GM21360 (cell line): Measurements from ENCODE around the gene ALG1L2.
"Not testable (repeated sequence)": the region's sequence is repeated elsewhere in the genome, so short reads cannot be mapped to it uniquely, and the experiment has no call there.

Experiments
- ATAC-seq: cut with Tn5 transposase; IDR thresholded peaks from one replicate; pipeline ENCODE4 v1.9.1; 2021; ENCODE audit warnings: mild to moderate bottlenecking, moderate library complexity; ENCODE audit not compliant: unreplicated experiment

Gene ALG1L2

GRCh38 chr3:130093741-130094391, 12.2 kb downstream of the ALG1L2 start:
- no peak for ATAC-seq

DNA sequence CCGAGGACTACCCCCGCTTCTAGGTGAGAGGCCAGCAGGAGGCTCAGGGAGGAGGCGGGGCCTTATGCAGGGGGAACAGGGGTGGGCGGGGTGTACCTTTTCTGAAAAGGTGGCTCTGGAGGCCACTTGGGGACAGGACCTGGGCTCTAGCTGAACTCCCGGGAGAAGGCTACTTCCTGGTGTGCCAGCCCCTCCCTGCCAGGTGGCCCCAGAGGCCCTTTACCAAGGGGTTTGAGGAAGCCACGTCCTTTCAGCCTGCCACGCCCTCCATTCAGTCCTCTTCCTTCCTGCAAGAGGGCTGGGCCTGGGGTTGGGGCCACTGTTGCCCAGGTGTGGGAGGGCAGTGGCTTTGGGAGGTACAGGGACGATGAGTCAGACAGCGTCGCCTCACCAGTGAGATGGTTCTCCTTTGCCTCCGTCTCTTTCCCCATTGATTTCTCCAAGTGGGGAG, 12.9 kb downstream of the ALG1L2 start:
- ATAC-seq: not testable (repeated sequence)

DNA sequence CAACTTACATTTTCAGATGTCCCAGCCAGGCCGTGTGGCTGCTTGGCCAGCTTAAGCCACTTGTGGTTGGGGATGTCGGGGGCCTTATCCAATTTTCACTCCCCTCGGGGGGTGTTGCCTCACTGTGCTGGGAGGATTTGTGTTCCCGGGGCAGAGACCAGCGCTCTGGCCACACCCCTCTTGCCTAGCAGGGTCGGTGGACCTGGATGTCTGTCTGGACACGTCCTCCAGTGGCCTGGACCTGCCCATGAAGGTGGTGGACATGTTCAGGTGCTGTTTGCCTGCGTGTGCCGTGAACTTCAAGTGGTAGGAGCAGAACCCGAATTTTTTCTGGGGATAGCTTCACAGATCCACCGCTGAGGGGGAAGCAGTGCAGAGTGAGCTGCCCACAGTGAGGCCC, 14.2 kb downstream of the ALG1L2 start:
- not testable (repeated sequence) for ATAC-seq

GRCh38 chr3:130097096-130097495, 15.5 kb downstream of the ALG1L2 start:
- ATAC-seq: not testable (repeated sequence)

- ATAC-seq: not testable (repeated sequence)
These were observed 16.3 kb downstream of the ALG1L2 start for GRCh38 chr3:130097690-130098638.

DNA sequence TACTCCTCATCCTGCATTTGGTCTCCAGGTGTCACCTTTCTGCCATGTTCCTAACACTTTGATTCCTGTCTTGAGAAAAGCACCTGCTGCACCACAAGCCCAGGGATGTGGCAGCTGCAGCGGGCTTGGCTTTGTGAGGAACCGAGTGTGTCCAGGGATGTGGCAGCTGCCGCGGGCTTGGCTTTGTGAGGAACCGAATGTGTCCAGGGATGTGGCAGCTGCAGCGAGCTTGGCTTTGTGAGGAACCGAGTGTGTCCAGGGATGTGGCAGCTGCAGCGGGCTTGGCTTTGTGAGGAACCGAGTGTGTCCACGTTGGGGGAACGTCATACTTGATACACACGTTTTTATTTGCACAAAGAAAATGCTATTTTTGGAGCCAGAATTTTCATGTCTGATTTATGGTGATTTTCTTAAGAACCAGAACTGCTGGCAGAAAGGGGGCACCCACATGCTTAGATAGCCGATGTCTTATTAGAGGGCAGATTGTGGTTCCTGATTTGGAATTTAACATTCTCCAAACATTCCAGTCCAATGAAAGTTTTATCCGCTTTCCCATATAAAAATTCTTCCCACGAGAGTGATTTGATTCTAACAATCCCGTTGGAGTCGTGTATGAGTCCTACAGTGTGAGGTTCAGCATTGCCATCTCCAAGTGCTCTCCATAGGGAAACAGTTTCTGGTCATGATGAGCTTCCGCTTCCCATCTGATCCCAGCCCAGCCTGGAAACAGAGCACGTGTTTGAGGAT, 17.2 kb downstream of the ALG1L2 start:
- not testable (repeated sequence) for ATAC-seq

DNA sequence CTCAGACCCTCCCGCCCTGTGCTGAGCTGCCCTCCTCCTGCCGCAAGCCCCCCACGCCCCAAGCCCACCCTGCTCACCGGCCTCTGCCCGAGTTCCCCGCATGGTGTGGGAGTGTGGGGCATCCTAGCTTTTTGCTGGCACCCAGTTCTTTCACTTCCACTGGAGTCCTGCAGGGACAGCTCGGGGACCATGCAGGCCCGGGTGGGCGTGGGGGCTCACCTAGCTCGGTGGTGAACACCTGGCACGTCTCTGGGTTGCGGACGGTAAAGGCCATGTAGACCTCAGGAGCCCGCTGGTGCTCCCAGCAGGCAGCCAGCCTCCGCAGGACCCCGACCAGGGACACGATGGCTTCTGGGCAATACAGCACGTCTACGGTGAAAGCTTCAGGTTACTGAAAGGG, 20.9 kb downstream of the ALG1L2 start:
- ATAC-seq: not testable (repeated sequence)

GRCh38 chr3:130104191-130104590, 22.6 kb downstream of the ALG1L2 start:
- ATAC-seq: not testable (repeated sequence)

DNA sequence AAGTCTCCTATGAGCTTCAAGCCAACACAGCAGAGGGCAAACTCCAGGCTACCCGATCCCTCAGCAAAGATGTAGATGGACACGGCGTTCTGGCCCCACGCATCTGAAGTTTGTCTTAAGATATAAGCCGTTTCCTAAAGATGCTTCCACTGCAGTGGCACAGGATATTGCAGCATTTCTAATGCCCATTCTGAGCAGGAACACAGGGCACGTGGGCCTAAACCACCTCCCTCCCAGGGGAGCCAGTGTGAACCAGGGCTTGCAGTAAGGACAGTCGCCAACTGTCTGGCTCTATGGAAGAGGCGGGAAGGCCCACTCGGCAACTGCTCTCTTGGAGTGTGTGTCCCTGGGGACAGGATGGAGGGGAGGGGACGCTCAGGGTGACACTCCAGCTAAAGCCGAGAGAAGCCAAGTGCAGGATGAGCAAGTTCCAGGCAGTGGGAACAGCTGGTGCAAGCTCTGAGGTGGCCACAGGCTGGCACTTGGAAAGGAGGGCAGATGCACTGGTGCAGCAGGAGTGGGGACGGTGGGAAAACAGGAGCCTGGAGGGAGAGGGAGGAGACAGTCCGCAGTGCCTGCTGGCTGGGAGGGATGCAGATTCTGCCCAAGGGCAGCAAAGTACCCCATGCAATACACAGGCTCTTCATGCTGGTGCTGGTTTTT, 25.8 kb downstream of the ALG1L2 start:
- not testable (repeated sequence) for ATAC-seq

DNA sequence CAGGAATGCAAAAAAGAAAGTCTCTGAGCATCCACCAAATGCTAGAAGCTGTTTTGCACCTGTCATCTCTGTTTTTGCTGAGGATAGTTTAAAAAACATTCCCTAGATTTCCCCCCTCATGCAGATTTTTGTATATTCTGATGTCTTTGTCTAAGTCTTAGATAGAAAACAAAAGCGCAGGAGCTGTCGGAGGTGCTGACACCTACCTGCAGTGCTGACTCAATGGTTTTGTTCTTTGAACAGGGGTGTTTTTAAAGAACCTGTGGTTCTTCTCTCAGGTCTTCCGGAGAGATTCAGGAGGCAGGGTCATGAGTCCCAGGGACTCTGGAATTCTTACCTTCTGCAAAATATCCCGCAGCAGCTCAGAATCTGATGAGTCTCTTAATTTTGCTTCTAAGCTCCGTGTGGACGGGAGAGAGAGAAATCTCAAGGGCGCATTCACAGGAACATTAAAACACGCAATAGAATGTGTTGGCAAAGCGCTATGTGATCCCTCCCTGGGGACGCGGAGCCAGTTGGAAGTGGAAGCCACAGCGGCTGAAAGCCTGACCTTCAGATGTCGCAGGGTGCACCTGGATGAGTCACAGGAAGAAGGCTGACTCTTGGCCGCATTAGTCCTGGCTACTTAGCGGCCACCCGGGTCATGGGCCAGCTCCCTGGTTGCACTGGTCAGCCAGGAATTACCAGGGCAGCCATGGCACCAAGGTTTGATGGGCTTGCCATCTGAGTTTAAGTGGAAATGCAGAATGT, 27.4 kb downstream of the ALG1L2 start:
- ATAC-seq: not testable (repeated sequence)

DNA sequence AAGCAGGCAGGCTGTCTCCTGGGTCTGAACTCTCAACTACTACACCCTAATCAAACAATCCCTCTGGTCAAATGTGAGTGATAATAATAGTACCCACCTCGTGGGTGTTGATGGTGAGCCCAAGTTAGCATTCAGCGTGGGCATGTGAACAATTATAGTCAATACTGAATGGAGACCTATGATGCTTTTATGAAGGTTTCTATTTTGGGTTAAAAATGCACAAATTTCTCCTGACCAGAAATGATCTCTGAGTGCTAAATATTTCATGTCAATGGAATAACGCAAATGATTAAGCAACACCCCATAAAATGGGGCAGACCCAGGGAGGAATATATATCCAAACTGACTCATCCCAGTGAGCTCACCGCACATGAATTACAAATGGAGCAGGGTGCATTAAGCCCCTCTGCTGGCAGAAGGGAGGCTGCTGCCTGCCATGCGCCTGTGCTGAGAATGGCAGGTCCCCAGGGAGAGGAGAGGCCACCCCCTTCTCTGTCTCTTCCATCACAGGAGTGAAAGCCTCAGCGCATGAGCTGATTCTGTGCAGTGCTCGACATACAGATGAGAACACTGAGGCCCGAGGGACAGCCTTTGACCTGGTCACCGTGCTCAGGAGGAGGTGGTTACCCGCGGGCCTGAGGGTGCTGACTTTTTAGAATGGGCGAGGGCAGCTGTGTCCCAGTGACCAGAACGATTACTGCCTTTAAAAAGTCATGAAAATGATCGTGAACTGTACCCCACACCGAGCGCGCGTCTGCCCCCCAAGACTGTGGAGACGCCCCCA, 28.9 kb downstream of the ALG1L2 start:
- ATAC-seq: not testable (repeated sequence)

GRCh38 chr3:130111185-130111864, 29.7 kb downstream of the ALG1L2 start:
- ATAC-seq: peak; percentile 99

GRCh38 chr3:130111865-130112747, 30.5 kb downstream of the ALG1L2 start:
- ATAC-seq: peak; percentile 59

DNA sequence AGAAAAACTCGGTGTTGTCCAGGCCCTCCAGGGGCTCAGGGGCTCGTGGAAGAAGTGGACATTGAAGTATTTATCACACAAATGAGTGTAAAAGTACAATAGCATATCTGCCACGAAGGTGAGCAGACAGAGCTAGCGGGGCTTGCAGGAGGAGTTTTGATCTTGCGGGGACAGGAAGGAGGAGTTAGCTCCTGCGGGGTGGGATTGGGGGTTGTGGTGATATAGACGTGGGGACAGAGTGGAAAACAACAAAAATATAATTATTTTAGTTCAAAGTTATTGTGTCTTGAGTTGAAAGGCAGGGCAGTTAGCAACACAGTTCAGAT, 31.1 kb downstream of the ALG1L2 start:
- not testable (repeated sequence) for ATAC-seq

DNA sequence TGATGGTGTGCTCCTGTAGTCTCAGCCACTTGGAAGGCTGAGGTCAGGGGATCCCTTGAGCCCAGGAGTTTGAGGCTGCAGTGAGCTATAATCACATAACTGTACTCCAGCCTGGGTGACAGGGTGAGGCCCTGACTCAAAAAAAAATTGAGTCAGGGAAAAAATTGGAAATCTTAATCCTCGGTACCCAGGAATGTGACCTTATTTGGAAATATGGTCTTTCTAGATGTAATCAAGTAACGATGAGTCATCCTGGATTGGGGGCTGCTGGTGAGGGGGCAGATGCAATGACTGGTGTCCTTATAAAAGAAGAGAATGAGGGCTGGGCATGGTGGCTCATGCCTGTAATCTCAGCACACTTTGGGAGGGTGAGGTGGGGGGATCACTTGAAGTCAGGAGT, 33.8 kb downstream of the ALG1L2 start:
- ATAC-seq: not testable (repeated sequence)

DNA sequence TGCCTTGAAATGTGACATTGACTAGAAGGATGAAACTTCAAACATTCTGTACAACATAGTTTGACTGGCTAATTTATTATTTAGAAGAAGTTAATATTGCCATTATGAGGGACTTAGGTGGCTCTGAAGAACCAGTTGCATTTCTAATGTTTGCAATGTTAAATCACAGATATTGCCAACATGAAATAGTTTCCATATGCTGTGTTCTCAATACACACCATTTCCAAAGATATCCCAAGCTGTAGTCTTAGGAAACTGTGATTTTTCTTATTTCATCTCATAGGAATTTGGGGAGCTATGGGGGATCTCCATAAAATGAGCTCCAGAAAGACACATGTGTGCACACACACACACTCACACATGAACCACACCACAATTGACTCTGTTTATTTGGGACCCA, 36.3 kb downstream of the ALG1L2 start:
- no peak for ATAC-seq

DNA sequence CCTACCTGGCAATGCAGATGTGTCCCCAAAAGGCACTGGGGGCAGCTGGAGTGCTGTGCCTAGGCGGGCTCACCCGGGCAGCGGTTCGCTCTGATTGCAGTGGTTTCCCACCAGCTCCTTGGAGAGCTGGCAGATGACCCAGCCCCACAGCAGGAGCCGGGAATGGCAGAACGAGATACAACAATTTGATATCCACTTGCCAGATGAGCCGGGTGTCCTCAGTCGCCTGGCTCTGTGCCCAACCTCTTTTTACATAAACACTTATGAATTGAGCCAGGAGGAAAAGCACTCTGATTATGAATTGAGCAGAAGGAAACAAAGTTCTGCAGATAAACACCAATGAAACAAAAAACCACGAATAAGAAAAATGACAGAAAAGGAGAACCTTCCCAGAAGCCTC, 38.2 kb downstream of the ALG1L2 start:
- ATAC-seq: not testable (repeated sequence)

GRCh38 chr3:130120291-130120690, 38.7 kb downstream of the ALG1L2 start:
- ATAC-seq: not testable (repeated sequence)
